NCI-H2196 treated with DMSO at 0.1 percent for 48 hours (cell line): ENCODE measurements around the gene CDC16.
A peak's percentile ranks its signal among the peaks of the same experiment; 100 is the strongest.
"Not testable (repeated sequence)": the region's sequence is repeated elsewhere in the genome, so short reads cannot be mapped to it uniquely, and the experiment has no call there.

Experiments used
- DNase-seq: peaks from one replicate; lab custom pipeline; 2025; ENCODE audit not compliant: unreplicated experiment; lab: John Stamatoyannopoulos, UW

The CDC16 gene

DNA sequence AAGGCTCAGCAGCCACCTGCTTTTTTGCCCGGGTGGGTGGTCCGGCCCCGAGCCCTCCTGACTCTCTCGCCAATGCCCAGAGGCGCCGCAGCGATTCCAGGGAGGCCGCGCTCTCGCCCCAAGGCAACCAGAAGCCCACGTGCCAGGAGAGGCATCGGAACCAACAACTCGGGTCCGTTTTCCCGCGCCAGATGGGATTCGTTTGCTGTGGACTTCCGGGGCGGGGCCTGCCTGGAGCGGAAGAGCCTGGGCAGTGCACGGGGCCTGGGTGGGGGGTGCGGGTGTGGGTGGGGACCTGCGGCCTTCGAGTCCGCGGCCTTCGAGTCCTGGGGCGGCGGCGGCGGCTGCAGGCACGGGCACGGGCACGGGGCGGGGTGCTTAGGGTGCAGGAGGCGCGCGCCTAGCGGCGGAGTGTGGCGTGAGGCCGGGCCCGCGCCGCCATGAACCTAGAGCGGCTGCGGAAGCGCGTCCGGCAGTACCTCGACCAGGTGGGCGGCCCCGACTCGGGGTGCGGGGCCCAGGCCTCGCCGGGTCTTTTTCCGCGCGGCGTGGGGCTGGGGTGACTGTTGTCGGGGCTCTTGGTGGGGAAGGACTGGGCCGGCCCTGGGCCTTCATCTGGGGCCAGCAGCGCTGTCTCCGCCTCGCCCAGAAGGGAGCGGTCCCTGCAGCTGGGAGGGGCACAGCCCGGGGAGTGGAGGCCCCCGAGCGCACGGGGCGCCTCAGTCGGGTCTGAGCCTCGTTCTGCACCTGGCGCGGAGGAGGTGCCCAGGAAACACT lies at the start of gene CDC16:
CDC16 (plus strand) TSS at position 253 of the 777 bp plus-strand sequence; CDS start at position 441, 188 bp downstream.
- DNase-seq, result peak; percentile 51

GRCh38 chr13:114185182-114185971 lies 49.3 kb upstream of the CDC16 start:
- DNase-seq, result no peak

- no peak for DNase-seq
Observed at GRCh38 chr13:114194853-114195252, 39.8 kb upstream of the CDC16 start.

- no peak for DNase-seq
Observed at GRCh38 chr13:114196629-114197028, 38.1 kb upstream of the CDC16 start.

DNA sequence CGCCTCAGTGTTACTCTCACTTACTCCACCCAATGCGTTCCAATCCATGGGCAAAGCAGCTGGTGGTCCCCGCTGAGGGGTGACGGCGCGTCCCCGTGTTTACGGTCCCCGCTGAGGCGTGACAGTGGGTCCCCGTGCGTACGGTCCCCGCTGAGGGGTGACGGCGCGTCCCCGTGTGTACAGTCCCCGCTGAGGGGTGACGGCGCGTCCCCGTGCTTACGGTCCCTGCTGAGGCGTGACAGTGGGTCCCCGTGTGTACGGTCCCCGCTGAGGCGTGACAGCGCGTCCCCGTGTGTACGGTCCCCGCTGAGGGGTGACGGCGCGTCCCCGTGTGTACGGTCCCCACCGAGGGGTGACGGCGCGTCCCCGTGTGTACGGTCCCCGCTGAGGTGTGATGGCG lies 36.1 kb upstream of the CDC16 start:
- DNase-seq, result no peak

DNA sequence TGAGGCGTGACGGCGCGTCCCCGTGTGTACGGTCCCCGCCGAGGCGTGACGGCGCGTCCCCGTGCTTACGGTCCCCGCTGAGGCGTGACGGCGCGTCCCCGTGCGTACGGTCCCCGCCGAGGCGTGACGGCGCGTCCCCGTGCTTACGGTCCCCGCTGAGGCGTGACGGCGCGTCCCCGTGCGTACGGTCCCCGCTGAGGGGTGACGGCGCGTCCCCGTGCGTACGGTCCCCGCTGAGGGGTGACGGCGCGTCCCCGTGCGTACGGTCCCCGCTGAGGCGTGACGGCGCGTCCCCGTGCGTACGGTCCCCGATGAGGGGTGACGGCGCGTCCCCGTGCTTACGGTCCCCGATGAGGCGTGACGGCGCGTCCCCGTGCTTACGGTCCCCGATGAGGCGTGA lies 35.2 kb upstream of the CDC16 start:
- DNase-seq, result not testable (repeated sequence)

DNA sequence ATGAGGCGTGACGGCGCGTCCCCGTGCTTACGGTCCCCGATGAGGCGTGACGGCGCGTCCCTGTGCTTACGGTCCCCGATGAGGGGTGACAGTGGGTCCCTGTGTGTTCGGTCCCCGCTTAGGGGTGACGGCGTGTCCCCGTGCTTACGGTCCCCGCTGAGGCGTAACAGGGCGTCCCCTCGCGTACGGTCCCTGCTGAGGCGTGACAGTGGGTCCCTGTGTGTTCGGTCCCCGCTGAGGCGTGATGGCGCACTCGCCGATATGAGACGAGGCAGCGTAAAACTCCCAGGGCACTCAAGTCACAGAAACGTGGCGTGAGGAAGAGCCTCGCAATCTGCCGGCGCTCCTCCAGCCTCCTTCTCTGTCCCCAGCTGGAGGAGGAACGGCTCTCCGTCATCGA lies 34.7 kb upstream of the CDC16 start:
- DNase-seq, result no peak

- DNase-seq, result no peak
Observed at GRCh38 chr13:114200399-114200911, 34.2 kb upstream of the CDC16 start.

- no peak for DNase-seq
Observed at GRCh38 chr13:114202581-114202980, 32.1 kb upstream of the CDC16 start.

DNA sequence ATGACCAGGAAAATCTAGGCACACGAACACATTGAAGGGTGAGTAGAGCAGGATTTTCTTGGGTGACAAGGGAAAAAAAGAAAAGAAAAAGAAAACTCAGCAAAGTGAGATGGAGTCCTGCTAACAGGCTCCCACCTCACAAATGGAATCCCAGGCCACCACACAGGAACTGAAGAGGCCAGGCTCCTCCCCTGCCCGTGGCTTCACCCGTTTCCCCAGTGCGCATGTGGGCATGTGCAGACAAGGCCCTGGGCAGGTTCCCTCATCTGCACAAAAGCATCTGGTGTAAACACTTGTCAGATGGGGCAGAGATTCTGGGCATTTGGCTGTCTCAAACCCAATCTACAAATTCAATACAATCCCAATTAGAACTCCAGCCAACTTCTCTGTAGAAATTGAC lies 31.2 kb upstream of the CDC16 start:
- no peak for DNase-seq

DNA sequence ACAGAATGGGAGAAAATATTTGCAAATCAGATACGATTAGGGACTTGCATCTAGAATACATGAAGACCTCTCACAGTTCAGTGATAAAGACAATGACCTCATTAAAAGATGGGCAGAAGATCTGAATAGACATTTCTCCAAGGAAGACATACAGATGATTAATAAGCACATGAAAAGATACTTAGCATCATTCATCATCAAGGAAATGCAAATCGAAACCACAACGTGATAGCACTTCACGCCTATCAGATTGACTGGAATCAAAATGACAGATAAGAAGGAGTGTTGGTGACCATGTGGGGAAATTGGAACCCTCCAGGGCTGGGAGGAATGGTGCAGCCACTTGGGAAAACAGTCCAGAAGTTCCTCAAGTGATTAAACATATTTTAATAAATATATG lies 29.8 kb upstream of the CDC16 start:
- DNase-seq, result no peak

DNA sequence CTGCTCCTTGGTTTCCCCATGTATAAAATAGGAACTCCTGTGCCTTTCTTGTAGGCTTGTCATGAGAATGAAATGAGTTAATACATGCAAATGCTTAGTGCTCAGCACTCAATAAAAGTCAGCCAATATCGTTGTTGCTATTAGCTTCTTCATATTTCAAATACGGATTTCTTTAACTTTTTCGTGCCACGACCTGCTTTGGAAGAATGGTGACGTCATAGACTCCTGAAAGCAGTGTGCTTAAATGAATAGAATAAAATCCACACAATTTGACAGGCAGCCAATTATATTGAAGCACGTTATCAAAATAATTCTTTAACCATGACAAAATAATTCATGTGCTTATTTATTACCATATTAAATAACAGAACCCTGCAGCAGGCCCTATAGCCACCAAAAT lies 26.6 kb upstream of the CDC16 start:
- DNase-seq, result no peak

DNA sequence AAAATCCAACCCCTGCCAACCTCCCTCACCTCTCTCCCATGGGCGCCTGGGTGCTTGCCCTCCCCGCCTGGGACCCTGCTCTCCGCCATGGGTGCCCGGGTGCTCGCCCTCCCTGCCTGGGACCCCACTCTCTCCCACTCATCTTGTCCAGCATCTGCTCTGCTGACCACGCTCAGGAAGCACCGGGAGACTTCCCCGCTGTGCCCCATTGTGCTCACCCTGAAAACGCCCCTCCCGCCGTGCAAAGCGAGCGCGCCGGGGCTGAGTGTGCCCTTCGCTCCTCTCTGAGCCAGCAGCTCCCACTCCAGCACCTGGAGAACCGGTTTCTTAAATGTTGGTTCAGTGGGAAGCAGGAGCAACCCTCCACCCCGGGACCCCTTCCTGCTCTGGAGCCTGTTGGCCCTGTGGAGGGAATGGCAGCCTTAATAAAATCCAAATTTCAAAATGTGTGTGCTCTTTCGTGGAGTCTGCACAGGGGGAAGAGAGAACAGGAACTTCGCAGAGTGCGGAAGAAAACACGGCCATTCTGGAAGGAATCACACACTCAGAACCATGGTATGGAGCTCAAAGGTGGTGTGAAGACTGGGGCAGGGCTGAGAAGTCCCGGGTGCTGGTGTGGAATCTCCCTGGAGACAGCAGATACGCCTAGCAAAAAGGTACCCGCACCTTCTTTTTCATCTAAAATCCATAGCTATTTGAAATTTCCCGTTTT lies 23.1 kb upstream of the CDC16 start:
- DNase-seq, result no peak

GRCh38 chr13:114212158-114212495 lies 22.6 kb upstream of the CDC16 start:
- DNase-seq, result no peak

DNA sequence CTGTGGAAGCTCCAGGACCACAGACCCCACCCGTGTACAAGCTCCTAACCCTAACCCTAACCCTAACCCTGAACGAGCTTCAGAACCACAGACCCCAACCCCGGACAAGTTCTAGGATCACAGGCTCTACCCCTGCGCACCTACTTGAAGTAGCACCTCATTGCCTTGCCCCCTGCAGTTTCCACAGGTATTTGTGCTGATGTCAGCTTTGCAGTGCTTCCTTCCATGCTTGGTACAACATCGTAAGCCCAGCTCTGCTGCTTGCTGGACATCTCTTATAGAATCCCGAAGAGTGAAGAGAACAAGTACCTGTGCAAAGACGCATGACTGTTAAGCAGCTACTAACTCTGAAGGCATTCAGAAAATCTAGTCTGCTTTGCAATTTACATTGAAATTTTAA lies 20.7 kb upstream of the CDC16 start:
- DNase-seq, result no peak

GRCh38 chr13:114219392-114219791 lies 15.3 kb upstream of the CDC16 start:
- no peak for DNase-seq

DNA sequence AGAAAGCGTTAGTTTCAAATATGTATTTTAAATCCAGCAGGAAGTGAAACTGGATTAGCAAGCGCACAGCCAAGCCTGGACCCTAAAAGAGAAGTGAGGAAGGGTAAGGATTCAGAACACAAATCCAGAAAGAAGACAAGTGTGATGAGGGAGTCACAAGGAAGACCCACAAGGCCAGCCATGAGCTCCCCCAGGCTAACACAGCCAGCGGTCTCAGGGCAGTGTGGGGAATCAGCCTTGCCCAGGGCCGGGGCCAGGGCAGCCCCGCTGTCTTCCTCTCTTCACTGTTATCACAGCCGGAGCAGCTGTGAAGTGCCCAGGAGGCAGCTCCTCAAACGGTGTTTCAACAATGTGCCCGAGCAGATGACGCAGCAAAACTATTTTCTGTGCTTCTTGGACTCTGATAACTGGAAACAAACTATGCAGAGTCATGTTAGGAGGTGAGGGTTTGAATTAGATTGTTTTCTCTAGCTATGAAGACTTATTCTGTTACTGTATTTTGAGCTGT lies 12.2 kb upstream of the CDC16 start:
- DNase-seq, result no peak

DNA sequence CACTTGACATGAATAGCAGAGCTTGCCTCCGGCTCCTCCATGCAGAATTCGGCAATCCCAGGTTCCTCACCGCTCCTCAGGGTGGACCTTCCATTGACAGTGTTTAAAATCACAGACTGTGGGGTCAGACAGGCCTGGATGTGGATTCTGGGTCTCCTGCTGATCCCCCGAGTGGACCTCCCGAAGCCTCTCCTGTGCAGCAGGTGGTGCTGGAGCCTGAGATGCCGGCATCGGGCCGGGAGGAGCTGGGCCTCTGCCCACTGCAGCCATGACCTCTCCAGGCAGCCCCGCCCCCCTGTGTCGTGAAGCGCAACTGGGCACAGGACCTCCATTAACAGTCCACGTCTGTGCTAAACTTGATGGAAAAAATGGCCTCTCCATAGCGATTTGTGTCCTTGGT lies 10.5 kb upstream of the CDC16 start:
- no peak for DNase-seq

DNA sequence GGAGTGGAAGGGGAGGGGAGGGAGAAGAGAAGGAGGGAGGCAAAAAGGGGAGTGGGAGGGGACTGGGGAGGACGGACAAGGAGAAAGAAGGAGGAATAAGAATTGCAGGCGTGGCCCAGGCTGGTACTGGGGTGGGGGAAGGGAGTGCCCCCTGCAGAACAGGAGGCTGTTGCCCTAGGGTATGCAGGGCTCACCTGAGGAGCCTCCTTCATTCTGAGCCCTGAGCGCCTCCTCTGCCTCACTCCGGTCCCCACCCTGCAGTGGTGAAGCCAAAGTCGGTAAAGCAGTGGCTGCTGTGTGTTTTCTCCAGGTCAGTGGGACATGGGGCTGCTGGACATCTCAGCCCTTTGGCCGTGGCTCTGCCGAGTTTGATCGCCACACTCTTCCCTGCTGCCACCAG lies 9.1 kb upstream of the CDC16 start:
- DNase-seq, result no peak

GRCh38 chr13:114226088-114226487 lies 8.6 kb upstream of the CDC16 start:
- no peak for DNase-seq

GRCh38 chr13:114226699-114227323 lies 7.9 kb upstream of the CDC16 start:
- DNase-seq, result peak; percentile 12
